ENCODE measurements around the gene ZNF248.
A peak's percentile ranks its signal among the peaks of the same experiment; 100 is the strongest.

Gene ZNF248

DNA sequence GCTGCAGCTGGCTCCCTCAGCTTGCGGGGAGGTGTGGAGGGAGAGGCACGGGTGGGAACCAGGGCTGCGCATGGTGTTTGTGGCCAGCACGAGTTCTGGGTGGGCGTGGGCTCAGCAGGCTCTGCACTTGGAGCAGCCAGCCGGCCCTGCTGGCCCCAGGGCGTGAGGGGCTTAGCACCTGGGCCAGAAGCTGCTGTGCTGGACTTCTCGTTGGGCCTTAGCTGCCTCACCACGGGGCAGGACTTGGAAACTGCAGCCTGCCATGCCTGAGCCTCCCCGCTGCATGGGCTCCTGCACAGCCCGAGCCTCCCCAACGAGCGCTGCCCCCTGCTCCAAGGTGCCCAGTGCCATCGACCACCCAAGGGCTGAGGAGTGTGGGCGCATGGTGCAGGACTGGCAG lies 120.1 kb downstream of the ZNF248 start:
- DNase-seq: no peak

DNA sequence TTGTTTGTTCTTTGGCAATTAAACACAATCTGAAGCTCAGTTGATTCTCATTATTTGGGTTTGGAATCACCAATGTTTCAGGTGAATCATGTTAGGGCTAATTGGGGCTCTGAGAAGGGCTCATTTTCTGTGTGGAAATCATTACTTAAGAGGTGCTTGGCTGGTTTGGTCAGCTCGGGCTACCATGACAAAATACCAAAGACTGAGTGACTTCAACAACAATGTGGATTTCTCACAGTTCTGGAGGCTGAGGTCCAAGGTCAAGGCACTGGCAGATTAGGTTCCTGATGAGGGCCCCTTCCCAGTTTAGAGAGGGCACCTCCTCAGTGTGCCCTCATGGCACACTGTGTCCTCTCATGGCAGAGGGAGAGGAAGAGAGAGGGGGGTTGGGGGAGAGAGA lies 121.3 kb downstream of the ZNF248 start:
- DNase-seq: no peak

DNA sequence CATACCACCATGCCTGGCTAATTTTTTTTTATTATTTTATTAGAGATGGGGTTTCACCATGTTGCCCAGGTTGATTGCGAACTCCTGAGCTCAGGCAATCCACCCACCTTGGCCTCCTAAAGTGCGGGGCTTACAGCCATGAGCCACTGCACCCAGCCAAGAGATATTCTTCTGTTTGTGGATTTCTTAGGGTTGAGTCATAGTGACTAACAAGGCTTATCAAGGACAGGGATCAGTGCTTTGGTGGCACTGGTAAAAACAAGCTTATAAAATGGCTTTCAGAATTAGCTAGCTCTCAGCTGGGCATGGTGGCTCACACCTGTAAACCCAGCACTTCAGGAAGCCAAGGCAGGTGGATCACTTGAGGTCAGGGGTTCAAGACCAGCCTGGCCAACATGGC lies 122.4 kb downstream of the ZNF248 start:
- peak; percentile 72 for DNase-seq
